Stimulated activated CD4-positive, alpha-beta T cell treated with anti-CD3 and anti-CD28 coated beads, Interleukin-12 subunit alpha, Interleukin-12 subunit beta, amount 100 ng/mL, for 24 hours (primary cell): Measurements from ENCODE around the gene NME9.
A peak's percentile ranks its signal among the peaks of the same experiment; 100 is the strongest.

Experiments
- DNase-seq, 2 experiments: peaks; one replicate each; pipeline ENCODE4 v3.0.0-alpha.2; 2020; ENCODE audit warnings: low read depth in 2 of 2

Gene NME9

DNA sequence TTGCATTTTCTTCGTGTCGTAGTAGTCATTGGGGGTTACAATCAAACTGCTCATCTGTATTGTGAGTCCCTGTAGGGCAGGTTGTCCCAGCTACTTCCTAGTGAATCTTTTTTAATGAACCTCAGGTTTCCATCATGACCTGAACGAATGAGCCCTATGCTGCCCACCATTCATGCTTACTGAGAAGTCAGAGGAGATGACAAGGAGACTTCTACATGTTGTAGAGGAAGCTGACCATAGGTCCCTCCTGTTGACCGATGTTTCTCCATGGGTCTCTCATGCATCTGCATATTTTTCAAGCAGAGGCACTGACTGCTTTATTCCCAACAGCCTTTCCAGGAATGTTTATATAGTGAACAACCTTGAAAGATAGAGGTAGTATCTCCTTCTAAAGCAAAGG lies 5.0 kb upstream of the NME9 start:
- DNase-seq, result no peak

DNA sequence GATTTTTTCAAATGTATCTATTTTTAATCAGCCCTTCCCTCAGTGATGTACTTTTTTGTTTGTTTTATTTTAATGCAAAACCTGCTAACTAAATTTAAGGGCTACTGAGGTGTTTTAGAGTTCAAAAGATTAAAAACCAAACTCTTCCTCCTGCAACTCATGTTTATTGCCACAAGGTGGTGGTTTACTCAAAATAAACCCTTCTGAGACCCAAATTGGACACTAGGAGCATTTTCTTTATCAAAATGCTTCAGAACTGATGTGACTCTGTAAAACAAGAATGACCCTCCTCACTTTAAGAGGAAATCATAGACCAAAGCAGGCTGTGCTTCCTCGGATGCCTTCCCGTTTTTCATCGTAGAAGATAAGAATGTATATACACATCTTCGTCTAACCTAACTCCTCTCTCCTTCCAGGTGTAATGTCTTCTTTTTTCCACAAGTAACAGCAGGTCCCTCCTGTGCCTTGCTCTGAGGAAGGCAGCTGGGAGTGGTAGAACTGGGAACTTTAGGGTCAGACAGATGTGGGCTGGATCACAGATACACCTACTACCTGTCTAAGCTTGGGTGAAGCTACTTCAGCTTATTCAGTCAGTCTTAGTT lies 2.9 kb upstream of the NME9 start:
- DNase-seq, result no peak

GRCh38 chr3:138331143-138331894 lies 1.7 kb upstream of the NME9 start:
- no peak for DNase-seq

GRCh38 chr3:138329984-138330293 lies 288 bp upstream of the NME9 start:
- DNase-seq, result no peak

DNA sequence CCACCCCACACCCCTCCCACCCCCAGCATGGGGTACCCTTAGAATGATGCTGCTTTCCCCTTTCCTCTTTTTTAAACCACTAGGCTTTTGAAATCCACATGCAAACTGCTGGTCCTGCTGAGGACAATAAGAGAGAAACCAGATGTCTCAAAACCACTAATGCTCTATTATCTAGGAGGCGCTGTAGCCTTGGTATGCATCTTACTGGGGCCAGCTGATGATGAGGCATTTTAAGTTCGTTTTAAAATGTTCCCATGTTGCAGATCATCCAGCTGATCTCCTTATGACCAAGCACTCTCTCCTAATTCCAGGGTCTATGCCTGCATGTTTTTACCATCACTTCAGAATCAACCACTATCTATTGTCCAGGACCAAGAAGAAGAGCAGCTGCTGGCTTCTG lies 1.3 kb downstream of the NME9 start:
- no peak for DNase-seq

- DNase-seq, result no peak
Measured at GRCh38 chr3:138327831-138328230, 1.8 kb downstream of the NME9 start.

DNA sequence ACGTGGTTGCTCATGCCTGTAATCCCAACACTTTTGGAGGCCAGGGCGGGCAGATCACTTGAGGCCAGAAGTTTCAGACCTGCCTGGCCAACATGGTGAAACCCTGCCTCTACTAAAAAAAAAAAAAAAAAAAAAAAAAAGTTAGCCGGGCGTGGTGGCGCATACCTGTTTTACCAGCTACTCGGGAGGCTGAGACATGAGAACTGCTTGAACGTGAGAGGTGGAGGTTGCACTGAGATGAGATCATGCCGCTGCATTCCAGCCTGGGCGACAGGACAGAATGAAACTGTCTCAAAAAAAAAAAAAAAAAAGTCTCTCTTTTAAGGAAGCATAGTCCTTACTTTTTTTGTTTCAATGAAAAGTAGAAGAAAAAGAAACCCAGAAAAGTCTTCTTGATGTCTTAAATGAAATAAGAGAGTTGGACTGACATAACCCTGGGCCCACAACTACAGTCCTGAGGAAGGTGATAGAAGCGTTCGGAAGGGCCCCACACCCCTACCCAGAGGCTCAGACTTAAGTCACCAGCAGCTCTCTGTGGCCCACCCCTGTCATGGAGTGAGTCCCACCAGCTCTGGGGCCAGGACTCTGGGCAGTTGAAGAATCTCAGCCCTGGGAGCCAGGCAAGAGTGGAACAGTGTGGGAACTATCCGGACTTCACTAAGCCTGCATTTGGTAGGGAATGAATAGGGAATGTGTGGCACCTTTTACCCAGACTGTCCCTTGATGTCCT lies 2.6 kb downstream of the NME9 start:
- no peak for DNase-seq

DNA sequence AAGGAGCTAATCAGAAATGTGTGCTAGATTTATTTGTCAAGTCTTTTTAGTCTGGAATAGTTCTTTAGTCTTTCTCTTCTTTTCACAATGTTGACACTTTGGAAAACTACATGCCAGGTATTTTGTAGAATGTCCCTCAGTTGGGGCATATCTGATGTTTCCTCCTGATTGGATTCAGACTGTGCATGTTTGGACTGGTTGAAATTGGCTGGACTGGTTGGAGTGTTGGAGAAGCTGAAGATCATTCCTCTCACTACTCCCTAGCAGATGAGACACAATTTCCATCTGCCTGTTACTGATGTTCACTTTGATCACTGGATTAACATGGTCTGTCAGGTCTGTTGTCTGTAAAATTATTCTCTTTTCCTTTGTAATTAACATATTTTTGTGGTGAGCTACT lies 3.7 kb downstream of the NME9 start:
- DNase-seq, result no peak

- no peak for DNase-seq
Measured at GRCh38 chr3:138323971-138324370, 5.7 kb downstream of the NME9 start.

DNA sequence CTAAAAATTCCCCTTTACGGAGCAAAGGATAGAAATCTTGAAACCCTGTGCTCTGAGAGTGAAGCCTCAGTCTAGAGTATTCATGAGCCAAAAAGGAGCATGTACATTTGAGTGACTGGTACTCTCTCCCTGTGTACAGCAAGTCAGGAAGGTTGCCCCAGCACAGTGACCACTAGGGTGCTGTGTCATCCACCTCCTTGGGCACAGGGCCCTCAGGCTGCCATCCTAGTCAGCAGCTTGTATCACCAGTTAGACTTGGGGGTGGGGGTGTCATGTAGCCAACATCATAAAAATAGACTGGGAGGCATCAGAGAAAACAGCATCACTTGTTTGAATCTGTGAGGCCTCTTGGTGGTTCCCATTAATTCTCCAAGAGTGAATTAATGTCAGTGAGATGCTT lies 12.0 kb downstream of the NME9 start:
- no peak for DNase-seq

GRCh38 chr3:138314751-138315150 lies 14.9 kb downstream of the NME9 start:
- DNase-seq, result no peak

- DNase-seq, result no peak
Measured at GRCh38 chr3:138310494-138310893, 19.2 kb downstream of the NME9 start.

DNA sequence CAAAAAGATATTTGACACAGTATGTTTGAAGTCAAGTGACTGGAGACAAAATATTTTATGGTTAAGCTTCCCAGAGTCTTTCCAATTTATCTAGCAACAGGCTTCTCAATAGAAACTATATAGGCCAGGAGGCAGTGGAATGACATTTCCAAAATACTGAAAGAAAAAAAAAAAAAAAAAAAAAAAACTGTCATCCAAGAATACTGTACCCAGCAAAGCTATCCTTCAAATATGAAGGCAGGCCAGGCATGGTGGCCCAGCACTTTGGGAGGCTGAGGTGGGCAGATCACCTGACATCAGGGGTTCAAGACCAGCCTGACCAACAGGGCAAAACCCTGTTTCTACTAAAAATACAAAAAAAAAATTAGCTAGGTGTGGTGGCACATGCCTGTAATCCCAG lies 20.9 kb downstream of the NME9 start:
- no peak for DNase-seq

DNA sequence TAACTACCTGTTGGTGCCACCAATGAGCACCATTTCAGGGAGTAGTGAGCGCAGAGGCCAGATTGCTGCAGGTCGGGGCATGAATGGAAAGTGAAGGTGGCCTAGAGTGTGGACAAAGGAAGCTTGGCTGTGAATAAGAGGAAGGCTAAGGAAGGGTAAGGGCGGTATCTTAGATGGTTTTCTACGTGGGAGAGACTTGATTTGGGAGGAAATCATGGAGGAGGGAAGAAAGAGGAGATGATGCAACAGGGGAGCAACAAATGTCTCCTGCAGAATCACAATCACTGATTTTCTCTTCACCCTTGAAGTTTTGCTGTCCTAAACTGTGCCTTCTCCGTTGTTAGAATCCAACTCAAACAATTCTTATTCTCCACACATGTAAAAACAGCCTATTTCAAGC lies 21.8 kb downstream of the NME9 start:
- DNase-seq, result no peak

- DNase-seq, result no peak
Measured at GRCh38 chr3:138303474-138303873, 26.2 kb downstream of the NME9 start.

DNA sequence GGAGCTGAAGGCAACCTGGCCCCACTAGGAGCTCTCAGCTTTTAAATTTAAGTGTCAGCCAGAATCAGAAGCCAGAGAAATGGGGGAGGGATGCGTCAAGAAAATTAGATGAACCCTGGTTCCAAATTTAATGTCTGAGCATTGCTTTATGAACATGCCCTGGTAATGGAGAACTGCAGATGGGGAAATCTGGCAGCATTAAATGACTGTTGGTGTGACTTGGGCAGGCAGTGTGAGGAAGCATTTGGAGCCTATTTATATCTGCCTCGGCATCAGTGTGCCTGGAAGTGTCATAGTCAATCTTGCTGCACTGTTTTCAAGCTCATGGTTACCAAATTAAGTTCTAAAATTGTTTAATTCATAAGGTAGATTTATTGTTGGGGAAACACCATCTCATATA lies 29.0 kb downstream of the NME9 start:
- DNase-seq, result no peak

- no peak for DNase-seq
Measured at GRCh38 chr3:138297876-138298275, 31.8 kb downstream of the NME9 start.

GRCh38 chr3:138297059-138297607 lies 32.5 kb downstream of the NME9 start:
- peak in 1 of 2 experiments; percentile 11 for DNase-seq

GRCh38 chr3:138296639-138297038 lies 33.0 kb downstream of the NME9 start:
- peak in 1 of 2 experiments; percentile 11 for DNase-seq

GRCh38 chr3:138289701-138290100 lies 40.0 kb downstream of the NME9 start:
- no peak for DNase-seq

DNA sequence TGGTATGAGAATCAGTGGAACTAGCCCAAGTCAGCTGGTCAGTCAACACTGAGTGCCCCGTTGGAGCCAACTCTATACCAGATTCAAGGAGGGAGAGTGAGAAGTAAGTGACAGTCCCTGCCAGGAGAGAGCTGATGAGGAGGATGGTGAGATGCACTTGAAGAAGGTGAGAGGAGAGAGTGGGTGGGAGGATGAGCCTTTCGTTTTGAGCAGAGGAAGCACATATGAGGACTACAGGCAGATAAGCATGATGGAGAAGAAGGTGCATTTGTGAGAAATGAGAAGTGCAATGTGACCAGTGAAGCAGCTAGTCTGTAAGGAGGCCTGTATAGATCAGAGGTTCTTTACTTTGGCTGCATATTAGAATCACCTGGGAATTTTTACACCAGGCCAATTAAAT lies 40.4 kb downstream of the NME9 start:
- DNase-seq, result no peak

GRCh38 chr3:138284957-138285477 lies 44.6 kb downstream of the NME9 start:
- DNase-seq, result no peak

- no peak for DNase-seq
Measured at GRCh38 chr3:138284079-138284478, 45.6 kb downstream of the NME9 start.
